Stomach (tissue), 9 donors: ENCODE data around the gene MAGI2. TPM values are rescaled to one million over a fixed set of nuclear protein-coding genes. Genes with fewer than 3 reads are reported as not detected.

Experiments
- DNase-seq, 2 donors: peaks; one replicate each; pipeline versions ENCODE4 v3.0.0 to v3.0.0-alpha.2; 2013 to 2019
- H3K27ac ChIP-seq, 5 donors: fragments of 200-600 bp in 4 of 5; sonication (generic) in 4 of 5; one replicate each; pipeline ENCODE4 v1.5.1; 2013 to 2019; ENCODE audit warnings: mild to moderate bottlenecking in 1 of 5, moderate library complexity in 1 of 5
- H3K27me3 ChIP-seq, 3 donors: fragments of 200-600 bp; sonication (generic); one replicate each; pipeline ENCODE4 v1.5.1; 2017 to 2019; ENCODE audit warnings: mixed run types in 1 of 3
- H3K36me3 ChIP-seq, 4 donors: fragments of 200-600 bp; sonication (generic); 1 replicate in 3 of 4; 2 replicates in 1 of 4; pipeline ENCODE4 v1.5.1; 2016 to 2019
- H3K4me1 ChIP-seq, 4 donors: fragments of 200-600 bp; sonication (generic); one replicate each; pipeline ENCODE4 v1.5.1; 2016 to 2019
- H3K4me3 ChIP-seq, 4 donors: fragments of 200-600 bp; sonication (generic) in 3 of 4; one replicate each; pipeline ENCODE4 v1.5.1; 2016 to 2019; ENCODE audit warnings: mild to moderate bottlenecking in 1 of 4
- H3K9me3 ChIP-seq, 4 donors: fragments of 200-600 bp; sonication (generic); one replicate each; pipeline ENCODE4 v1.5.1; 2016 to 2019
- CTCF ChIP-seq, 7 experiments: fragments of 450-650 bp in 4 of 7; fragments of 200-600 bp in 3 of 7; sonication (generic) in 3 of 7; IDR thresholded peaks; one replicate each; pipeline ENCODE4 v1.5.1; 2016 to 2019; ENCODE audit warnings: antibody characterized with exemption in 7 of 7, control low read depth in 2 of 7, mild to moderate bottlenecking in 1 of 7
- EP300 ChIP-seq: sonication (generic); formaldehyde crosslinking; IDR thresholded peaks from one replicate; pipeline ENCODE4 v1.6.1; 2017; ENCODE audit warnings: antibody characterized with exemption
- POLR2A ChIP-seq, 4 donors: fragments of 450-650 bp; IDR thresholded peaks; one replicate each; pipeline ENCODE4 v1.6.1; 2016; ENCODE audit warnings: antibody characterized with exemption in 4 of 4, control low read depth in 2 of 4, mild to moderate bottlenecking in 1 of 4, moderate library complexity in 1 of 4
- POLR2AphosphoS5 ChIP-seq, 3 donors: sonication (generic); formaldehyde crosslinking; IDR thresholded peaks; one replicate each; pipeline ENCODE4 v1.6.1; 2016; ENCODE audit warnings: antibody characterized with exemption in 3 of 3
- WGBS, 5 donors: extraction: QIAGEN DNeasy Blood & Tissue Kit in 3 of 5; methylation state at CpG; one replicate each; pipeline versions ENCODE4 v1.1.5 to v1.1.7; 2013 to 2018; 5-methylcytosine and 5-hydroxymethylcytosine counted together
- intact Hi-C: fragments of 100-400 bp; cut with DNase I; formaldehyde crosslinking; loops from one replicate; pipeline ENCODE4 v1.15.1; 2023; ENCODE audit warnings: low total_unique reads
- polyA plus RNA-seq, 3 donors: library from polyadenylated mRNA; stranded (reverse); fragments of 200-250 nt; gene quantifications; one replicate each; pipeline ENCODE4 v1.2.3, GENCODE V29; 2013
- total RNA-seq, 5 donors: library from RNA; depleted of rRNA; stranded (reverse); fragments of >200 nt; gene quantifications; one replicate each; pipeline versions ENCODE4 v1.1.0 to v1.2.3, GENCODE V29; 2014 to 2016
- donor health status: healthy with polysubstance abuse.
- donor health status: Bipolar disorder and iron deficiency.
- donor health status: healthy.

Gene MAGI2
- total and polyA plus RNA-seq, 8 donors = 0.92 to 53.9 (median 5.8) TPM

- Histone ChIP-seq H3K9me3 (no peaks in the 10 kb centered on the region), H3K27me3 (no peaks in the 10 kb centered on the region), H3K27ac (no peak overlapping the region), H3K36me3 (no peaks in the 10 kb centered on the region), H3K4me3 (no peak overlapping the region), H3K4me1 (no peaks in the 10 kb centered on the region)
- intact Hi-C loops = no loop called here
- no peak for TF ChIP-seq EP300
- TF ChIP-seq POLR2A (IDR thresholded peaks at IDR 0.05) = no peak
- TF ChIP-seq POLR2AphosphoS5 (IDR thresholded peaks at IDR 0.05) = no peak
- no peak for TF ChIP-seq CTCF (IDR thresholded peaks at IDR 0.05)
- DNase-seq = no peak
Observed at GRCh38 chr7:78307892-78308291, 1145.6 kb downstream of the MAGI2 start.

GRCh38 chr7:78306634-78307033, 1146.8 kb downstream of the MAGI2 start:
- Histone ChIP-seq H3K36me3 (no peaks in the 10 kb centered on the region), H3K4me1 (no peaks in the 10 kb centered on the region), H3K27ac (no peak overlapping the region), H3K9me3 (no peaks in the 10 kb centered on the region), H3K27me3 (no peaks in the 10 kb centered on the region), H3K4me3 (no peak overlapping the region)
- TF ChIP-seq POLR2AphosphoS5 (IDR thresholded peaks at IDR 0.05) (no peak), EP300 (no peak), CTCF (IDR thresholded peaks at IDR 0.05) (no peak), POLR2A (IDR thresholded peaks at IDR 0.05) (no peak)
- 86 to 97% (median 93%) methylated on average over 1 of the region's 1 CpG for WGBS, 5 donors
- intact Hi-C loops = no loop called here
- DNase-seq = no peak

- H3K9me3 ChIP-seq = no peaks in the 10 kb centered on the region
- H3K27ac ChIP-seq = no peak overlapping the region
- intact Hi-C loops = no loop called here
- H3K27me3 ChIP-seq = no peaks in the 10 kb centered on the region
- TF ChIP-seq POLR2A (IDR thresholded peaks at IDR 0.05) = no peak
- no peak for TF ChIP-seq EP300
- TF ChIP-seq POLR2AphosphoS5 (IDR thresholded peaks at IDR 0.05) = no peak
- no peak for TF ChIP-seq CTCF (IDR thresholded peaks at IDR 0.05)
- DNase-seq = no peak
- WGBS, 5 donors = 71 to 92% (median 85%) methylated on average over 3 of the region's 3 CpGs
- H3K4me1 ChIP-seq = no peaks in the 10 kb centered on the region
- H3K4me3 ChIP-seq = no peak overlapping the region
- H3K36me3 ChIP-seq = no peaks in the 10 kb centered on the region
Observed at GRCh38 chr7:78301407-78301806, 1152.1 kb downstream of the MAGI2 start.

GRCh38 chr7:78299088-78299487, 1154.4 kb downstream of the MAGI2 start:
- Histone ChIP-seq H3K9me3 (no peaks in the 10 kb centered on the region), H3K36me3 (no peaks in the 10 kb centered on the region), H3K4me1 (no peaks in the 10 kb centered on the region), H3K27me3 (no peaks in the 10 kb centered on the region), H3K27ac (no peak overlapping the region), H3K4me3 (no peak overlapping the region)
- TF ChIP-seq POLR2A (IDR thresholded peaks at IDR 0.05) (no peak), EP300 (no peak), POLR2AphosphoS5 (IDR thresholded peaks at IDR 0.05) (no peak), CTCF (IDR thresholded peaks at IDR 0.05) (no peak)
- intact Hi-C loops = no loop called here
- WGBS, 5 donors = 88 to 93% (median 91%) methylated on average over 5 of the region's 5 CpGs
- no peak for DNase-seq
